HCT116 (cell line): ENCODE measurements around the gene TMEM120A. TPM values are rescaled to one million over a fixed set of nuclear protein-coding genes. Genes with fewer than 3 reads are reported as not detected.

ENCODE experiments used
- ATAC-seq: fragments of 200-7000 bp; cut with Tn5 transposase; 2 replicates; pipeline ENCODE4 v1.9.1; 2020; ENCODE audit warnings: mild to moderate bottlenecking, moderate library complexity
- BruUV-seq: library from RNA; stranded (reverse); fragments of 400-500 nt; replicated peaks from 2 replicates; lab custom pipeline; 2021; lab: Mats Ljungman, UMichigan
- CTCF ChIA-PET: fragments of 300-600 bp; sonication (Branson Sonifier 250); formaldehyde crosslinking; loops from one replicate; lab custom pipeline; 2021; ENCODE audit warnings: antibody characterized with exemption; lab: Charles Lee
- POLR2A ChIA-PET: fragments of 300-600, 350-600 bp; sonication (Branson Sonifier 250); formaldehyde crosslinking; loops from one replicate; lab custom pipeline; 2021; ENCODE audit warnings: antibody characterized with exemption; lab: Charles Lee
- RAD21 ChIA-PET, 2 experiments: fragments of 300-600 bp; sonication (Branson Sonifier 250); formaldehyde crosslinking; loops; one replicate each; lab custom pipeline; 2023; ENCODE audit warnings: low total read pairs in 2 of 2; ENCODE audit not compliant: uncharacterized antibody in 2 of 2, unreplicated experiment in 2 of 2, low non-redundant PET in 1 of 2; lab: Charles Lee
- DNase-seq: peaks from one replicate; pipeline ENCODE4 v3.0.0-alpha.2; 2010; ENCODE audit warnings: low read depth, low spot score
- H2AFZ ChIP-seq: fragments of 200-600 bp; shearing (Covaris generic), sonication (generic); 2 replicates; pipeline ENCODE4 v1.6.1; 2017; ENCODE audit warnings: low read depth, mixed run types, mixed read lengths, antibody characterized with exemption, low read length; ENCODE audit not compliant: poor library complexity, severe bottlenecking
- H3K27ac ChIP-seq: 2 replicates; pipeline ENCODE4 v1.5.1; 2012; ENCODE audit warnings: low read depth, low read length
- H3K27me3 ChIP-seq: fragments of 200-600 bp; sonication (generic); 2 replicates; pipeline ENCODE4 v1.6.1; 2016; ENCODE audit warnings: mixed run types, low read length, mixed read lengths; ENCODE audit not compliant: insufficient read depth
- H3K36me3 ChIP-seq, 2 experiments: fragments of 200-500 bp in 1 of 2; fragments of 200-600 bp in 1 of 2; sonication (Bioruptor generic) in 1 of 2; sonication (generic) in 1 of 2; 2 replicates each; pipeline versions ENCODE4 v1.5.1 to v1.6.1; 2014 to 2016; ENCODE audit warnings: low read length in 2 of 2, inconsistent platforms in 1 of 2, mixed read lengths in 1 of 2, mixed run types in 1 of 2; ENCODE audit not compliant: insufficient read depth in 2 of 2, control insufficient read depth in 1 of 2
- H3K4me1 ChIP-seq, 2 experiments: fragments of 200-600 bp in 1 of 2; sonication (generic) in 1 of 2; 2 replicates each; pipeline versions ENCODE4 v1.5.1 to v1.6.1; 2012 to 2017; ENCODE audit warnings: low read length in 2 of 2, inconsistent platforms in 1 of 2, mild to moderate bottlenecking in 1 of 2, mixed read lengths in 1 of 2, mixed run types in 1 of 2, moderate library complexity in 1 of 2; ENCODE audit not compliant: insufficient read depth in 2 of 2, control insufficient read depth in 1 of 2
- H3K4me2 ChIP-seq: fragments of 200-600 bp; sonication (generic); 2 replicates; pipeline ENCODE4 v1.6.1; 2017; ENCODE audit warnings: mixed run types, low read length, mixed read lengths
- H3K4me3 ChIP-seq, 2 experiments: fragments of 200-600 bp in 1 of 2; sonication (generic) in 1 of 2; replicated peaks in 1 of 2; 2 replicates each; pipeline ENCODE4 v1.5.1; 2011 to 2016; ENCODE audit warnings: low read length in 2 of 2, control low read depth in 1 of 2, low read depth in 1 of 2, mild to moderate bottlenecking in 1 of 2, mixed read lengths in 1 of 2, mixed run types in 1 of 2
- H3K79me2 ChIP-seq: fragments of 200-600 bp; sonication (generic); 2 replicates; pipeline ENCODE4 v1.6.1; 2017; ENCODE audit warnings: mild to moderate bottlenecking, mixed run types, low read length, moderate library complexity, mixed read lengths; ENCODE audit not compliant: insufficient read depth
- H3K9ac ChIP-seq: fragments of 200-600 bp; sonication (generic); 2 replicates; pipeline ENCODE4 v1.6.1; 2016; ENCODE audit warnings: low read length, mixed read lengths
- H3K9me2 ChIP-seq: fragments of 200-600 bp; sonication (generic), shearing (Covaris generic); 2 replicates; pipeline ENCODE4 v1.6.1; 2017; ENCODE audit warnings: mixed run types, mild to moderate bottlenecking, moderate library complexity; ENCODE audit not compliant: insufficient read depth
- H3K9me3 ChIP-seq, 2 experiments: fragments of 200-500 bp in 1 of 2; fragments of 200-600 bp in 1 of 2; sonication (Bioruptor generic) in 1 of 2; sonication (generic) in 1 of 2; 2 replicates each; pipeline ENCODE4 v1.6.1; 2014 to 2017; ENCODE audit warnings: low read length in 2 of 2, mixed read lengths in 2 of 2, inconsistent platforms in 1 of 2, low read depth in 1 of 2, mild to moderate bottlenecking in 1 of 2, mixed run types in 1 of 2, moderate library complexity in 1 of 2; ENCODE audit not compliant: control insufficient read depth in 1 of 2, insufficient read depth in 1 of 2
- H4K20me1 ChIP-seq: fragments of 200-600 bp; sonication (generic), shearing (Covaris generic); 2 replicates; pipeline ENCODE4 v1.6.1; 2017; ENCODE audit warnings: mixed run types, mild to moderate bottlenecking, moderate library complexity; ENCODE audit not compliant: insufficient read depth
- ATF3 ChIP-seq: IDR thresholded peaks from 2 replicates; pipeline ENCODE4 v1.6.1; 2012
- CBX3 ChIP-seq: IDR thresholded peaks from 2 replicates; pipeline ENCODE4 v1.6.1; 2012; ENCODE audit warnings: low read depth
- CEBPB ChIP-seq: IDR thresholded peaks from 2 replicates; pipeline ENCODE4 v1.6.1; 2012; ENCODE audit warnings: low read depth
- CTCF ChIP-seq, 3 experiments: fragments of 200-600 bp in 1 of 3; sonication (generic) in 1 of 3; IDR thresholded peaks in 2 of 3; conservative IDR thresholded peaks in 1 of 3; 2 replicates each; pipeline ENCODE4 v1.5.1; 2012 to 2017; ENCODE audit warnings: low read depth in 2 of 3, low read length in 2 of 3, antibody characterized with exemption in 1 of 3, borderline replicate concordance in 1 of 3, control low read depth in 1 of 3, mild to moderate bottlenecking in 1 of 3, mixed read lengths in 1 of 3, mixed run types in 1 of 3, moderate library complexity in 1 of 3; ENCODE audit not compliant: insufficient read depth in 1 of 3
- EGR1 ChIP-seq: IDR thresholded peaks from 2 replicates; pipeline ENCODE4 v1.6.1; 2012; ENCODE audit warnings: low read depth
- EZH2 ChIP-seq: fragments of 200-600 bp; sonication (generic); IDR thresholded peaks from 2 replicates; pipeline ENCODE4 v1.6.1; 2017; ENCODE audit warnings: antibody characterized with exemption, mixed run types
- EZH2phosphoT487 ChIP-seq: fragments of 200-600 bp; IDR thresholded peaks from 2 replicates; pipeline ENCODE4 v1.6.1; 2018; ENCODE audit warnings: antibody characterized with exemption, borderline replicate concordance
- FOSL1 ChIP-seq: IDR thresholded peaks from 2 replicates; pipeline ENCODE4 v1.6.1; 2012; ENCODE audit warnings: low read depth
- POLR2A ChIP-seq: IDR thresholded peaks from 2 replicates; pipeline ENCODE4 v1.7.0; 2011; ENCODE audit warnings: borderline replicate concordance; ENCODE audit not compliant: insufficient read depth, insufficient read length; ENCODE audit errors: extremely low read depth
- RAD21 ChIP-seq: IDR thresholded peaks from 2 replicates; pipeline ENCODE4 v1.6.1; 2012; ENCODE audit warnings: low read depth, mild to moderate bottlenecking
- SIN3A ChIP-seq: IDR thresholded peaks from 2 replicates; pipeline ENCODE4 v1.6.1; 2012; ENCODE audit warnings: low read depth
- SRF ChIP-seq: IDR thresholded peaks from 2 replicates; pipeline ENCODE4 v1.6.1; 2012; ENCODE audit warnings: low read depth
- TCF7L2 ChIP-seq: IDR thresholded peaks from 2 replicates; pipeline ENCODE4 v1.7.0; 2011; ENCODE audit warnings: borderline replicate concordance, inconsistent platforms; ENCODE audit not compliant: insufficient read depth, insufficient read length; ENCODE audit errors: extremely low read depth
- ZBTB33 ChIP-seq: IDR thresholded peaks from 2 replicates; pipeline ENCODE4 v1.6.1; 2011; ENCODE audit warnings: mild to moderate bottlenecking, low read length, moderate library complexity; ENCODE audit not compliant: insufficient replicate concordance; ENCODE audit errors: extremely low read depth
- ZFX ChIP-seq: fragments of 450-650 bp; IDR thresholded peaks from 2 replicates; pipeline ENCODE4 v1.6.1; 2017
- ZNF274 ChIP-seq: fragments of 200-500 bp; sonication (Bioruptor generic); IDR thresholded peaks from 2 replicates; pipeline ENCODE4 v1.6.1; 2014; ENCODE audit warnings: mild to moderate bottlenecking, low read depth, low read length, inconsistent platforms
- intact Hi-C: fragments of 100-400 bp; cut with micrococcal nuclease; formaldehyde crosslinking; loops from 2 replicates; pipeline ENCODE4 v1.10.0; 2022
- total RNA-seq: library from RNA; stranded (reverse); gene quantifications from one replicate; pipeline ENCODE4 v1.2.1, GENCODE V29; 2021; ENCODE audit not compliant: unreplicated experiment

The TMEM120A gene
- total RNA-seq, 1 experiment from 2014 or later = 25.9 TPM

GRCh38 chr7:75977743-75978142 lies 16.7 kb downstream of the TMEM120A start:
- H3K27me3 ChIP-seq = no peaks in the 10 kb centered on the region
- H3K9me2 ChIP-seq = no peaks in the 10 kb centered on the region
- CTCF ChIA-PET = no interaction called here
- no peak overlapping the region for H3K27ac ChIP-seq
- peaks cover 0 to 4% of the 10 kb centered on the region in 2 experiments; a peak in 3 of 4 replicates for H3K4me1 ChIP-seq
- no peak overlapping the region for H3K4me2 ChIP-seq
- BruUV-seq = no TSS peak
- RAD21 ChIA-PET = no interaction called here
- TF ChIP-seq ZNF274 = no peak
- TF ChIP-seq CTCF (IDR thresholded peaks at IDR 0.05 in 2 of 3, conservative IDR thresholded peaks at IDR 0.05 in 1 of 3; ENCODE audit: borderline replicate concordance in 1 of 3, insufficient read depth in 1 of 3, low read depth in 2 of 3, low read length in 2 of 3) = no peak
- TF ChIP-seq EZH2phosphoT487 = no peak
- no peak for TF ChIP-seq SIN3A
- no peak for TF ChIP-seq ATF3
- no peak for TF ChIP-seq POLR2A
- TF ChIP-seq CBX3 = no peak
- TF ChIP-seq RAD21 = no peak
- TF ChIP-seq ZFX = no peak
- no peak for TF ChIP-seq ZBTB33
- TF ChIP-seq FOSL1 = no peak
- no peak for TF ChIP-seq TCF7L2
- no peak for TF ChIP-seq SRF
- TF ChIP-seq EZH2 = no peak
- no peak for TF ChIP-seq CEBPB
- no peak for TF ChIP-seq EGR1
- no peak overlapping the region for H2AFZ ChIP-seq
- no peaks in the 10 kb centered on the region for H4K20me1 ChIP-seq
- DNase-seq (no peak), ATAC-seq (no peak)
- H3K4me3 ChIP-seq = no peak overlapping the region
- intact Hi-C loops = no loop called here
- no peak overlapping the region for H3K9ac ChIP-seq
- peaks cover 4 to 6% of the 10 kb centered on the region in 2 experiments; a peak in 2 of 4 replicates for H3K36me3 ChIP-seq
- no peaks in the 10 kb centered on the region for H3K79me2 ChIP-seq
- POLR2A ChIA-PET = no interaction called here
- no peaks in the 10 kb centered on the region for H3K9me3 ChIP-seq
